ENCODE measurements around the gene CCNDBP1.

- TF ChIP-seq EZH2phosphoT487 (IDR thresholded peaks at IDR 0.05; ENCODE audit: borderline replicate concordance, low read depth) (no peak), EP300 (IDR thresholded peaks at IDR 0.05; ENCODE audit: borderline replicate concordance in 1 of 2, low read depth in 1 of 2, low read length in 1 of 2) (no peak), JUND (IDR thresholded peaks at IDR 0.05) (no peak), REST (IDR thresholded peaks at IDR 0.05; ENCODE audit: low read depth, low read length) (no peak), TCF12 (IDR thresholded peaks at IDR 0.05) (no peak), RCOR1 (IDR thresholded peaks at IDR 0.05; ENCODE audit: low read length) (no peak), TAF1 (IDR thresholded peaks at IDR 0.05; ENCODE audit: borderline replicate concordance, low read depth, low read length) (no peak), CTCF (IDR thresholded peaks at IDR 0.05) (no peak), POLR2AphosphoS5 (IDR thresholded peaks at IDR 0.05; ENCODE audit: low read depth, low read length) (no peak), SIN3A (IDR thresholded peaks at IDR 0.05; ENCODE audit: borderline replicate concordance, low read depth, low read length) (no peak), RAD21 (IDR thresholded peaks at IDR 0.05; ENCODE audit: low read length) (no peak), USF1 (IDR thresholded peaks at IDR 0.05; ENCODE audit: borderline replicate concordance, low read depth) (no peak), CHD2 (IDR thresholded peaks at IDR 0.05; ENCODE audit: low read length, partially characterized antibody) (no peak), ZBTB33 (IDR thresholded peaks at IDR 0.05; ENCODE audit: borderline replicate concordance, low read depth) (no peak)
Observed at GRCh38 chr15:43190178-43190577, 5.0 kb downstream of the CCNDBP1 start.
